ENCODE data around the gene DBN1. TPM values are rescaled to one million over a fixed set of nuclear protein-coding genes. Genes with fewer than 3 reads are reported as not detected.

Gene DBN1
- total and polyA plus RNA-seq, 2 donors (not counting 3 experiments of a cell fraction or from before 2014, with no cell fraction given) = 198 to 336 TPM

DNA sequence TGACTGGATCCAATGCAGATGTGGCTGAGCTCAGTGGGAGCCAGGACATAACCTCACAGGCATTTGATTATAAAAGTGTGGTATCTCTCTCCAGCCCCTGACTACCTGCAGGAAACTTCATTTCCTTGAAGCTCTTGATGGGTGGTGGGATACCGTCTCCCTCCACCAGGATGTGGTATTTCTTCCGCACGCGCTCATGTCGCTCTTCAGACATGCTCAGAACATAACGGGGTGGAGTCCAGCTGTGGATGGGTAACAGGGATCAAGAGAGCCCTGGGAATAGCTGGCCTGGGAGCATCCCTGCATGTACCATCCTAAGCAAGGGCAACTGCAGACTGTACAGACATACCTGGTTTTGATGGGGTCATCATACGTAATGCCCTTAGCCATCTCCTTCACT, 42.1 kb upstream of the DBN1 start:
- no peaks in the 10 kb centered on the region for H3K27me3 ChIP-seq (ENCODE audit: control insufficient read depth in 2 of 2, insufficient read depth in 2 of 2, low read length in 2 of 2)
- H3K9me1 ChIP-seq (replicated peaks; ENCODE audit: control insufficient read depth, extremely low read depth, insufficient read depth, low read length) = no peaks in the 10 kb centered on the region
- H3K4me3 ChIP-seq (replicated peaks in 1 of 3; ENCODE audit: insufficient read depth in 1 of 3, low read depth in 1 of 3, low read length in 3 of 3) = peak overlapping the region in 1 of 3 experiments; percentile 98
- peaks cover 7 to 49% of the 10 kb centered on the region in 2 experiments for H3K36me3 ChIP-seq (ENCODE audit: control insufficient read depth in 2 of 2, extremely low read depth in 1 of 2, insufficient read depth in 2 of 2, low read length in 2 of 2)
- no TSS peak for BruUV-seq (replicated peaks)
- H2AFZ ChIP-seq (ENCODE audit: low read depth, low read length) = no peak overlapping the region
- dilution Hi-C loops (cut with MboI; ENCODE audit: extremely low pct_ligation_motif_present, low sequenced_read_pairs) = no loop called here
- peaks cover 8% of the 10 kb centered on the region for H3K4me1 ChIP-seq (ENCODE audit: control insufficient read depth, extremely low read depth, insufficient read depth, low read length)
- H3K4me2 ChIP-seq (ENCODE audit: insufficient read depth, low read length) = peak overlapping the region; percentile 50
- H3K9me3 ChIP-seq (replicated peaks; ENCODE audit: control insufficient read depth, insufficient read depth, low read length) = no peaks in the 10 kb centered on the region
- CTCF ChIA-PET = interaction anchor here (2.1 kb wide), 1 partner anchor 9 kb away, joined by 5 read pairs; no protein-coding TSS in a partner anchor
- H3K27ac ChIP-seq (ENCODE audit: insufficient read depth, low read depth, low read length) = no peak overlapping the region
- intact Hi-C loops (cut with micrococcal nuclease) = no loop called here
- no peak overlapping the region for H3K9ac ChIP-seq (replicated peaks; ENCODE audit: extremely low read depth, insufficient read depth, low read length)
- H4K20me1 ChIP-seq (replicated peaks; ENCODE audit: control insufficient read depth, extremely low read depth, insufficient read depth, low read length) = no peaks in the 10 kb centered on the region
- POLR2A ChIA-PET = interaction anchor here (2.1 kb wide), 1 partner anchor 18 kb away, joined by 5 read pairs; the partner anchor contains the start of gene PDLIM7
- TF ChIP-seq EZH2 (IDR thresholded peaks at IDR 0.05; ENCODE audit: borderline replicate concordance, low read depth, low read length, severe bottlenecking) (no peak), GATA2 (IDR thresholded peaks at IDR 0.05; ENCODE audit: insufficient read depth, insufficient read length, low read depth, low read length) (no peak), MYC (IDR thresholded peaks at IDR 0.05; ENCODE audit: low read depth, low read length) (no peak), POLR2AphosphoS5 (IDR thresholded peaks at IDR 0.05; ENCODE audit: insufficient read depth, low read depth, low read length) (no peak)
- TF ChIP-seq, protein P1, sequence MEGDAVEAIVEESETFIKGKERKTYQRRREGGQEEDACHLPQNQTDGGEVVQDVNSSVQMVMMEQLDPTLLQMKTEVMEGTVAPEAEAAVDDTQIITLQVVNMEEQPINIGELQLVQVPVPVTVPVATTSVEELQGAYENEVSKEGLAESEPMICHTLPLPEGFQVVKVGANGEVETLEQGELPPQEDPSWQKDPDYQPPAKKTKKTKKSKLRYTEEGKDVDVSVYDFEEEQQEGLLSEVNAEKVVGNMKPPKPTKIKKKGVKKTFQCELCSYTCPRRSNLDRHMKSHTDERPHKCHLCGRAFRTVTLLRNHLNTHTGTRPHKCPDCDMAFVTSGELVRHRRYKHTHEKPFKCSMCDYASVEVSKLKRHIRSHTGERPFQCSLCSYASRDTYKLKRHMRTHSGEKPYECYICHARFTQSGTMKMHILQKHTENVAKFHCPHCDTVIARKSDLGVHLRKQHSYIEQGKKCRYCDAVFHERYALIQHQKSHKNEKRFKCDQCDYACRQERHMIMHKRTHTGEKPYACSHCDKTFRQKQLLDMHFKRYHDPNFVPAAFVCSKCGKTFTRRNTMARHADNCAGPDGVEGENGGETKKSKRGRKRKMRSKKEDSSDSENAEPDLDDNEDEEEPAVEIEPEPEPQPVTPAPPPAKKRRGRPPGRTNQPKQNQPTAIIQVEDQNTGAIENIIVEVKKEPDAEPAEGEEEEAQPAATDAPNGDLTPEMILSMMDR (IDR thresholded peaks at IDR 0.05; ENCODE audit: extremely low read depth in 1 of 2, insufficient read depth in 1 of 2, low read depth in 1 of 2, low read length in 2 of 2) = no peak
- FAIRE-seq = no peak
- no peak for DNase-seq (ENCODE audit: low read depth, low spot score)
- H3K79me2 ChIP-seq (ENCODE audit: control insufficient read depth, insufficient read depth, low read length) = peaks cover 14% of the 10 kb centered on the region

DNA sequence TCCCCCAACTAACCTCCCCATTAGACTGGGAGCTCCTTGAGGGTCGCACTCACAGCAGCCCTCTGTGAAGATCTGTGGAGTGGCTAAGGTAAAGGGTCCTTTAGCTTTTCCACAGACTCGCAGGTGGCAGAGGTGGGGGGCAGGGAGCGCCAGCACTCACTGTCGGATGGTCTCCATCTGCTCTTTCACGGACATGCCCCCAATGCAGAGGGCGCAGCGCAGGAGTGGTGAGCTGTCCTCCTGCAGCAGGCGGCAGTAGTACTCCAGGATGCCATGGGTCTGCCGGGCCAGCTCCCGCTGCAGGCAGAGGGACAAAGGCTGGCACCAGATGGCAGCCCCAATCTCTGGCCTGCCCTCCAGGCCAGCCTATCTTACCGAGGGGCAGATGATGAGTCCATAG, 41.1 kb upstream of the DBN1 start:
- POLR2A ChIA-PET = no interaction called here
- H3K9me3 ChIP-seq (replicated peaks; ENCODE audit: control insufficient read depth, insufficient read depth, low read length) = no peaks in the 10 kb centered on the region
- no peak overlapping the region for H3K27ac ChIP-seq (ENCODE audit: insufficient read depth, low read depth, low read length)
- dilution Hi-C loops (cut with MboI; ENCODE audit: extremely low pct_ligation_motif_present, low sequenced_read_pairs) = no loop called here
- H3K79me2 ChIP-seq (ENCODE audit: control insufficient read depth, insufficient read depth, low read length) = peaks cover 14% of the 10 kb centered on the region
- no peaks in the 10 kb centered on the region for H3K9me1 ChIP-seq (replicated peaks; ENCODE audit: control insufficient read depth, extremely low read depth, insufficient read depth, low read length)
- intact Hi-C loops (cut with micrococcal nuclease) = no loop called here
- peaks cover 9 to 42% of the 10 kb centered on the region in 2 experiments for H3K36me3 ChIP-seq (ENCODE audit: control insufficient read depth in 2 of 2, extremely low read depth in 1 of 2, insufficient read depth in 2 of 2, low read length in 2 of 2)
- TF ChIP-seq GATA2 (IDR thresholded peaks at IDR 0.05; ENCODE audit: insufficient read depth, insufficient read length, low read depth, low read length) = no peak
- TF ChIP-seq, protein P2, sequence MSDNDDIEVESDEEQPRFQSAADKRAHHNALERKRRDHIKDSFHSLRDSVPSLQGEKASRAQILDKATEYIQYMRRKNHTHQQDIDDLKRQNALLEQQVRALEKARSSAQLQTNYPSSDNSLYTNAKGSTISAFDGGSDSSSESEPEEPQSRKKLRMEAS (IDR thresholded peaks at IDR 0.05; ENCODE audit: insufficient read depth, insufficient read length) = no peak
- TF ChIP-seq JUN (IDR thresholded peaks at IDR 0.05; ENCODE audit: borderline replicate concordance, insufficient read depth, insufficient read length, low read depth) = no peak
- TF ChIP-seq EZH2 (IDR thresholded peaks at IDR 0.05; ENCODE audit: borderline replicate concordance, low read depth, low read length, severe bottlenecking) = no peak
- no peak for TF ChIP-seq POLR2AphosphoS5 (IDR thresholded peaks at IDR 0.05; ENCODE audit: insufficient read depth, low read depth, low read length)
- TF ChIP-seq, protein P1 (IDR thresholded peaks at IDR 0.05; ENCODE audit: extremely low read depth in 1 of 2, insufficient read depth in 1 of 2, low read depth in 1 of 2, low read length in 2 of 2) = no peak
- TF ChIP-seq POLR2A (IDR thresholded peaks at IDR 0.05; ENCODE audit: low read depth, low read length) = no peak
- TF ChIP-seq MYC (IDR thresholded peaks at IDR 0.05; ENCODE audit: low read depth, low read length) = no peak
- H2AFZ ChIP-seq (ENCODE audit: low read depth, low read length) = no peak overlapping the region
- no peak overlapping the region for H3K4me2 ChIP-seq (ENCODE audit: insufficient read depth, low read length)
- DNase-seq (ENCODE audit: low read depth, low spot score) = no peak
- FAIRE-seq = no peak
- no TSS peak for BruUV-seq (replicated peaks)
- H3K4me1 ChIP-seq (ENCODE audit: control insufficient read depth, extremely low read depth, insufficient read depth, low read length) = peaks cover 9% of the 10 kb centered on the region
- CTCF ChIA-PET = no interaction called here
- no peak overlapping the region for H3K4me3 ChIP-seq (replicated peaks in 1 of 3; ENCODE audit: insufficient read depth in 1 of 3, low read depth in 1 of 3, low read length in 3 of 3)
- no peaks in the 10 kb centered on the region for H4K20me1 ChIP-seq (replicated peaks; ENCODE audit: control insufficient read depth, extremely low read depth, insufficient read depth, low read length)
- H3K27me3 ChIP-seq (ENCODE audit: control insufficient read depth in 2 of 2, insufficient read depth in 2 of 2, low read length in 2 of 2) = no peaks in the 10 kb centered on the region
- H3K9ac ChIP-seq (replicated peaks; ENCODE audit: extremely low read depth, insufficient read depth, low read length) = no peak overlapping the region
